K562 (cell line): ENCODE data around the gene ACOT9. TPM values are rescaled to one million over a fixed set of nuclear protein-coding genes. Genes with fewer than 3 reads are reported as not detected.

Source experiments
- ELF1 ChIP-seq: fragments of 200-800 bp; sonication (Bioruptor generic); IDR thresholded peaks from 2 replicates; pipeline ENCODE4 v1.6.1; 2016; ENCODE audit warnings: missing genetic modification characterization, missing compliant biosample characterization
- ELF4 ChIP-seq: fragments of 450-650 bp; formaldehyde crosslinking; IDR thresholded peaks from 2 replicates; pipeline ENCODE4 v1.4.0; 2022; ENCODE audit warnings: missing genetic modification characterization
- GABPA ChIP-seq: fragments of 200-800 bp; sonication (Bioruptor generic); conservative IDR thresholded peaks from 2 replicates; pipeline ENCODE4 v1.6.1; 2016; ENCODE audit warnings: low read depth, missing genetic modification characterization, missing compliant biosample characterization
- GTF2A2 ChIP-seq: IDR thresholded peaks from 2 replicates; pipeline ENCODE4 v1.6.1; 2016; ENCODE audit warnings: mild to moderate bottlenecking, missing genetic modification characterization, missing compliant biosample characterization
- HDAC6 ChIP-seq: IDR thresholded peaks from 2 replicates; pipeline ENCODE4 v1.6.1; 2012; ENCODE audit warnings: low read depth, mild to moderate bottlenecking, control low read depth, inconsistent platforms, low read length, moderate library complexity
- HNRNPL ChIP-seq: fragments of 200-400 bp; formaldehyde crosslinking; IDR thresholded peaks from 2 replicates; pipeline ENCODE4 v1.6.1; 2017; ENCODE audit warnings: low read depth, mild to moderate bottlenecking, low read length
- KDM5B ChIP-seq: fragments of 200-600 bp; sonication (generic); IDR thresholded peaks from 2 replicates; pipeline ENCODE4 v1.6.1; 2012; ENCODE audit warnings: low read depth, mild to moderate bottlenecking, moderate library complexity, low read length, control low read depth, inconsistent platforms; ENCODE audit not compliant: insufficient replicate concordance
- MTA1 ChIP-seq: fragments of 450-650 bp; IDR thresholded peaks from 2 replicates; pipeline ENCODE4 v1.6.1; 2017; ENCODE audit warnings: borderline replicate concordance
- MTF1 ChIP-seq: fragments of 250-450 bp; sonication (Bioruptor Pico); IDR thresholded peaks from 2 replicates; pipeline ENCODE4 v1.9.0; 2021; ENCODE audit warnings: moderate library complexity, mild to moderate bottlenecking, inconsistent platforms, borderline replicate concordance
- MYBL2 ChIP-seq, 2 experiments: fragments of 450-650 bp in 1 of 2; sonication (generic) in 1 of 2; formaldehyde crosslinking in 1 of 2; IDR thresholded peaks; 2 replicates each; pipeline versions ENCODE4 v1.6.1 to v1.8.1; 2017 to 2022; ENCODE audit warnings: borderline replicate concordance in 1 of 2, inconsistent platforms in 1 of 2, low read depth in 1 of 2, mild to moderate bottlenecking in 1 of 2, missing genetic modification reagents in 1 of 2, moderate library complexity in 1 of 2
- PCBP2 ChIP-seq: fragments of 200-400 bp; formaldehyde crosslinking; IDR thresholded peaks from 2 replicates; pipeline ENCODE4 v1.6.1; 2018; ENCODE audit warnings: low read length, low read depth, mild to moderate bottlenecking, moderate library complexity; ENCODE audit not compliant: poor library complexity, severe bottlenecking
- POLR2H ChIP-seq: IDR thresholded peaks from 2 replicates; pipeline ENCODE4 v1.6.1; 2016; ENCODE audit warnings: missing genetic modification characterization, low read depth, mild to moderate bottlenecking, control low read depth, missing compliant biosample characterization, moderate library complexity
- POU5F1 ChIP-seq: fragments of 150-350 bp; IDR thresholded peaks from 2 replicates; pipeline ENCODE4 v1.6.1; 2014; ENCODE audit warnings: borderline replicate concordance, low read length, low read depth, mild to moderate bottlenecking; ENCODE audit not compliant: partially characterized antibody
- RUNX1 ChIP-seq: sonication (generic); IDR thresholded peaks from 2 replicates; pipeline ENCODE4 v1.6.1; 2016; ENCODE audit warnings: antibody characterized with exemption, low read depth
- SAP30 ChIP-seq: fragments of 200-600 bp; sonication (generic); IDR thresholded peaks from 2 replicates; pipeline ENCODE4 v1.6.1; 2012; ENCODE audit warnings: borderline replicate concordance, low read depth, mild to moderate bottlenecking, moderate library complexity, low read length, control low read depth, inconsistent platforms; ENCODE audit not compliant: insufficient read depth, poor library complexity, severe bottlenecking
- SRF ChIP-seq, 2 experiments: fragments of 250-450, 450-650 bp in 1 of 2; sonication (Bioruptor Pico) in 1 of 2; sonication (generic) in 1 of 2; formaldehyde crosslinking; IDR thresholded peaks; 2 replicates each; pipeline versions ENCODE4 v1.5.0 to v1.5.1; 2020 to 2022; ENCODE audit warnings: mild to moderate bottlenecking in 1 of 2, missing genetic modification reagents in 1 of 2
- SRSF3 ChIP-seq: fragments of 200-400 bp; formaldehyde crosslinking; IDR thresholded peaks from 2 replicates; pipeline ENCODE4 v1.6.1; 2016; ENCODE audit warnings: mild to moderate bottlenecking, low read length, moderate library complexity; ENCODE audit not compliant: insufficient read depth
- TCF3 ChIP-seq: sonication (generic); formaldehyde crosslinking; IDR thresholded peaks from 2 replicates; pipeline ENCODE4 v1.4.0; 2020; ENCODE audit warnings: mild to moderate bottlenecking, missing genetic modification reagents
- TEAD1 ChIP-seq, 2 experiments: fragments of 450-650 bp in 1 of 2; sonication (generic) in 1 of 2; formaldehyde crosslinking; IDR thresholded peaks; 2 replicates each; pipeline versions ENCODE4 v1.4.0 to v1.8.0; 2020 to 2022; ENCODE audit warnings: mild to moderate bottlenecking in 2 of 2, missing genetic modification reagents in 1 of 2
- polyA plus RNA-seq, 8 experiments: library from polyadenylated mRNA; depleted of rRNA in 4 of 8; stranded (reverse) in 5 of 8; unstranded in 3 of 8; fragments of >200 nt; fragmentation: Nextera tagmentation in 2 of 8; fragmentation: Illumina TruSeq in 1 of 8; extraction: Ambion mirVana in 2 of 8; extraction: Trizol in 1 of 8; gene quantifications; 2 replicates each; pipeline versions ENCODE4 v1.2.1 to v1.2.3, GENCODE V29; 2011 to 2014; ENCODE audit warnings: inconsistent platforms in 1 of 8, missing spikeins in 1 of 8
- total RNA-seq, 7 experiments: library from RNA; depleted of rRNA in 6 of 7; stranded (reverse); fragments of >200 nt in 6 of 7; fragmentation: Illumina TruSeq in 2 of 7; extraction: Trizol in 2 of 7; gene quantifications; 2 replicates each; pipeline versions ENCODE4 v1.2.1 to v1.2.3, GENCODE V29; 2011 to 2021; ENCODE audit warnings: low replicate concordance in 1 of 7
- TF ChIP-seq, protein P1 (sequence below): sonication (generic); formaldehyde crosslinking; IDR thresholded peaks from 2 replicates; pipeline ENCODE4 v1.8.1; 2023; ENCODE audit warnings: mild to moderate bottlenecking, missing genetic modification reagents, moderate library complexity
- TF ChIP-seq, protein P2 (sequence below): fragments of 450-650 bp; IDR thresholded peaks from 2 replicates; pipeline ENCODE4 v1.6.1; 2017; ENCODE audit warnings: mild to moderate bottlenecking, moderate library complexity
- TF ChIP-seq, protein P3 (sequence below), 2 experiments: fragments of 450-650 bp; conservative IDR thresholded peaks; 2 replicates each; pipeline ENCODE4 v1.6.1; 2017; ENCODE audit warnings: mild to moderate bottlenecking in 2 of 2, moderate library complexity in 2 of 2

Gene ACOT9
- total and polyA plus RNA-seq, 9 of the 15 experiments (the other 6 are each of a cell fraction or from before 2014, with no cell fraction given) = 31.2 to 80.9 (median 45.3) TPM

DNA sequence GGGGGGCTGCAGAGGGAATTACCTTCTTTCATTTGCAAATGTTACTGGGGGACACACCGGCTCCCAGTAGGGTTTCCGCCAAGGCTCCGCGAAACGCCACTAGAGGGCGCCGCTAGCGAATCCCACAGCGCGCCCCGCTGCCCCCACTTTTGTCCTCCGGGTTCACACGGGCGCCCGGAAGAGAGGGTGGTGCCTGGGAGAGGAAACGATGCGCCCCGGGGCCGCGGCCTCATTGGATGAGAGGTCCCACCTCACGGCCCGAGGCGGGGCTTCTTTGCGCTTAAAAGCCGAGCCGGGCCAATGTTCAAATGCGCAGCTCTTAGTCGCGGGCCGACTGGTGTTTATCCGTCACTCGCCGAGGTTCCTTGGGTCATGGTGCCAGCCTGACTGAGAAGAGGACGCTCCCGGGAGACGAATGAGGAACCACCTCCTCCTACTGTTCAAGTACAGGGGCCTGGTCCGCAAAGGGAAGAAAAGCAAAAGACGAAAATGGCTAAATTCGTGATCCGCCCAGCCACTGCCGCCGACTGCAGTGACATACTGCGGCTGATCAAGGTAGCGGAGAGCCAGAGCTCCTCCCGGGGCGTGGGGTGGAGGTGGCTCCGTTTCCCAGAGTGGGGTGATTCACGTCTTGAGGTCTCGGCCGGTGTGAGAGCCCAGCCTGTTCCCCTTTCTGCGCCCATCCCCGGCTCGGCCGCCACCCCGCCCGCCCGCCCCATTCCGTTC lies 40.0 kb upstream of the ACOT9 start, which contains the start of gene SAT1 (continued):
- TF ChIP-seq, protein P1, sequence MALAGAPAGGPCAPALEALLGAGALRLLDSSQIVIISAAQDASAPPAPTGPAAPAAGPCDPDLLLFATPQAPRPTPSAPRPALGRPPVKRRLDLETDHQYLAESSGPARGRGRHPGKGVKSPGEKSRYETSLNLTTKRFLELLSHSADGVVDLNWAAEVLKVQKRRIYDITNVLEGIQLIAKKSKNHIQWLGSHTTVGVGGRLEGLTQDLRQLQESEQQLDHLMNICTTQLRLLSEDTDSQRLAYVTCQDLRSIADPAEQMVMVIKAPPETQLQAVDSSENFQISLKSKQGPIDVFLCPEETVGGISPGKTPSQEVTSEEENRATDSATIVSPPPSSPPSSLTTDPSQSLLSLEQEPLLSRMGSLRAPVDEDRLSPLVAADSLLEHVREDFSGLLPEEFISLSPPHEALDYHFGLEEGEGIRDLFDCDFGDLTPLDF (CRISPR knock-in tag) = 0 out of 2 replicates have a peak, but pooled peaks have one; percentile 45
- TF ChIP-seq MYBL2 (IDR thresholded peaks at IDR 0.05; ENCODE audit: low read depth) (no peak), MYBL2 (CRISPR knock-in tag; IDR thresholded peaks at IDR 0.05; ENCODE audit: borderline replicate concordance) (no peak), RUNX1 (0 out of 2 replicates have a peak, but pooled peaks have one; percentile 37), PCBP2 (no peak), SAP30 (peak; percentile 48), POLR2H (peak; percentile 98), TEAD1 (CRISPR knock-in tag; IDR thresholded peaks at IDR 0.05) (peak in 1 of 2 experiments; percentile 83; a peak in 2 of 4 replicates), MTF1 (CRISPR knock-in tag) (no peak), POU5F1 (no peak), HDAC6 (0 out of 2 replicates have a peak, but pooled peaks have one; percentile 66), HNRNPL (no peak), KDM5B (peak; percentile 100), SRSF3 (no peak), ELF1 (tag) (peak; percentile 77; the same call in 1 of the 2 replicates), ELF4 (CRISPR knock-in tag) (no peak), GTF2A2 (peak; percentile 87), SRF (CRISPR knock-in tag; IDR thresholded peaks at IDR 0.05) (0 out of 4 replicates have a peak, but pooled peaks of 1 of the 2 experiments have one; percentile 21), GABPA (tag) (peak; percentile 88), MTA1 (peak; percentile 19; the same call in 1 of the 2 replicates), TCF3 (CRISPR knock-in tag) (no peak)
- TF ChIP-seq, protein P2, sequence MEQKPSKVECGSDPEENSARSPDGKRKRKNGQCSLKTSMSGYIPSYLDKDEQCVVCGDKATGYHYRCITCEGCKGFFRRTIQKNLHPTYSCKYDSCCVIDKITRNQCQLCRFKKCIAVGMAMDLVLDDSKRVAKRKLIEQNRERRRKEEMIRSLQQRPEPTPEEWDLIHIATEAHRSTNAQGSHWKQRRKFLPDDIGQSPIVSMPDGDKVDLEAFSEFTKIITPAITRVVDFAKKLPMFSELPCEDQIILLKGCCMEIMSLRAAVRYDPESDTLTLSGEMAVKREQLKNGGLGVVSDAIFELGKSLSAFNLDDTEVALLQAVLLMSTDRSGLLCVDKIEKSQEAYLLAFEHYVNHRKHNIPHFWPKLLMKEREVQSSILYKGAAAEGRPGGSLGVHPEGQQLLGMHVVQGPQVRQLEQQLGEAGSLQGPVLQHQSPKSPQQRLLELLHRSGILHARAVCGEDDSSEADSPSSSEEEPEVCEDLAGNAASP = no peak
- TF ChIP-seq, protein P3, sequence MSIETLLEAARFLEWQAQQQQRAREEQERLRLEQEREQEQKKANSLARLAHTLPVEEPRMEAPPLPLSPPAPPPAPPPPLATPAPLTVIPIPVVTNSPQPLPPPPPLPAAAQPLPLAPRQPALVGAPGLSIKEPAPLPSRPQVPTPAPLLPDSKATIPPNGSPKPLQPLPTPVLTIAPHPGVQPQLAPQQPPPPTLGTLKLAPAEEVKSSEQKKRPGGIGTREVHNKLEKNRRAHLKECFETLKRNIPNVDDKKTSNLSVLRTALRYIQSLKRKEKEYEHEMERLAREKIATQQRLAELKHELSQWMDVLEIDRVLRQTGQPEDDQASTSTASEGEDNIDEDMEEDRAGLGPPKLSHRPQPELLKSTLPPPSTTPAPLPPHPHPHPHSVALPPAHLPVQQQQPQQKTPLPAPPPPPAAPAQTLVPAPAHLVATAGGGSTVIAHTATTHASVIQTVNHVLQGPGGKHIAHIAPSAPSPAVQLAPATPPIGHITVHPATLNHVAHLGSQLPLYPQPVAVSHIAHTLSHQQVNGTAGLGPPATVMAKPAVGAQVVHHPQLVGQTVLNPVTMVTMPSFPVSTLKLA (conservative IDR thresholded peaks at IDR 0.05) = peak; percentile 39 to 61; a peak in 3 of 4 replicates
